Heart left ventricle (tissue), 13 donors: ENCODE data around the gene LINGO3.

Experiments used
- CTCF ChIP-seq, 12 donors: fragments of 200-600 bp; sonication (generic) in 4 of 12; IDR thresholded peaks; one replicate each; pipeline versions ENCODE4 v1.5.0 to v1.8.0; 2018 to 2022; ENCODE audit warnings: antibody characterized with exemption in 12 of 12, mild to moderate bottlenecking in 5 of 12
- POLR2A ChIP-seq, 2 donors: fragments of 450-650 bp; IDR thresholded peaks; one replicate each; pipeline ENCODE4 v1.6.1; 2017; ENCODE audit warnings: antibody characterized with exemption in 2 of 2, mild to moderate bottlenecking in 2 of 2, moderate library complexity in 2 of 2
- donor health status: ischemic (EF 13 %, LVEDD 7.1; RV severe dilation, severe dysfunction).
- donor health status: DM: no; HTN: yes; CAD: no.
- donor health status: DM: no; HTN: no; CAD: no.
- donor health status: ischemic (EF 25% LVEDD 6.9; RV normal size, moderate dysfunction).
- donor health status: ischemic (EF 25% LVEDD 5.7; RV mildly dilated, moderate dysfunction).
- donor health status: ischemic (EF 35%, LVEDD 5.7; RV mildly dilated, moderate dysfunction).
- donor health status: nonischemic (EF 11% LVEDD 7.7; RV severe dilation, severe dysfunction).
- donor health status: DM: yes; HTN: yes; CAD: no.
- donor health status: PGD.
- donor health status: ischemic (EF 29% LVEDD 5.4; RV normal size, mild dysfunction).
- donor health status: nonischemic (EF 23%, LVEDD 6.1; RV moderate dilation, normal function).

DNA sequence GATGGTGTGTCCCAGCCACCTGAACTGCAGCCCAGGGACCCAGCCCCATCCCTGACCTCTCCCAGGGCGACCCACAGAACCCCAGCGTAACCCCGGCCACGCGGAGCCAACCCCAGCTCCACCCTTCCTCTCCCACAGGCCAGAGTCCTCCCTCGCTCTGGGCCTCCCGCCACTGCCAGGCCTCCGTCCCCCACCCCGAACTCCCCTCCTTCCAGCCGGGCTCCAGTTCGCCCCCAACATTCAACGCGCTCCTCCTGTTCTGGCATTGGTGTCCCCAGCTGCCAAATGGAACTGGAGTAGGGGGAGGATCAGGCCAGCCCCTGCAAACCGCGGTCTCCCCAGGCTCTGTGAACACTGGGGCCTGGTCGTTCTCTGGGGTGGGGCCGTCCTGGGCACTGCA lies 7.4 kb downstream of the LINGO3 start:
- TF ChIP-seq CTCF (IDR thresholded peaks at IDR 0.05) (no peak), POLR2A (IDR thresholded peaks at IDR 0.05) (no peak)
